Caco-2 (cell line): Measurements from ENCODE around the gene SLF2. TPM values are rescaled to one million over a fixed set of nuclear protein-coding genes. Genes with fewer than 3 reads are reported as not detected.
A peak's percentile ranks its signal among the peaks of the same experiment; 100 is the strongest.

Experiments
- BruUV-seq: library from RNA; stranded (reverse); fragments of 400-500 nt; replicated peaks from 2 replicates; lab custom pipeline; 2021; lab: Mats Ljungman, UMichigan
- CTCF ChIA-PET: fragments of 300-600 bp; sonication (Branson Sonifier 250); formaldehyde crosslinking; loops from one replicate; lab custom pipeline; 2022; ENCODE audit warnings: antibody characterized with exemption; lab: Charles Lee
- POLR2A ChIA-PET: fragments of 300-600 bp; sonication (Branson Sonifier 250); formaldehyde crosslinking; loops from one replicate; lab custom pipeline; 2022; ENCODE audit warnings: antibody characterized with exemption; lab: Charles Lee
- DNase-seq, 2 experiments: peaks; one replicate each; pipeline versions ENCODE4 v3.0.0 to v3.0.0-alpha.2; 2020 to 2022
- H3K27me3 ChIP-seq: replicated peaks from 2 replicates; pipeline ENCODE4 v1.6.0; 2011; ENCODE audit warnings: low read length; ENCODE audit not compliant: control insufficient read depth, insufficient read depth
- H3K36me3 ChIP-seq: 2 replicates; pipeline ENCODE4 v1.5.1; 2011; ENCODE audit warnings: low read length; ENCODE audit not compliant: control insufficient read depth, insufficient read depth
- H3K4me1 ChIP-seq: fragments of 250-450 bp; sonication (Bioruptor Pico); 2 replicates; pipeline ENCODE4 v1.5.1; 2020; ENCODE audit warnings: mild to moderate bottlenecking
- H3K4me3 ChIP-seq: 2 replicates; pipeline ENCODE4 v1.5.1; 2011; ENCODE audit warnings: low read depth, mild to moderate bottlenecking, control low read depth, low read length
- H3K9me3 ChIP-seq: fragments of 250-450 bp; sonication (Bioruptor Pico); 2 replicates; pipeline ENCODE4 v1.5.1; 2020; ENCODE audit warnings: mild to moderate bottlenecking, moderate library complexity
- H3K27ac Mint-ChIP-seq: one replicate; pipeline ENCODE4 v1.8.0; 2022; ENCODE audit warnings: mixed read lengths; ENCODE audit not compliant: unreplicated experiment
- H3K27me3 Mint-ChIP-seq: one replicate; pipeline ENCODE4 v1.8.0; 2022; ENCODE audit warnings: mixed read lengths; ENCODE audit not compliant: insufficient read depth, unreplicated experiment
- H3K36me3 Mint-ChIP-seq: one replicate; pipeline ENCODE4 v1.8.0; 2022; ENCODE audit warnings: mild to moderate bottlenecking, mixed read lengths; ENCODE audit not compliant: insufficient read depth, unreplicated experiment
- H3K4me1 Mint-ChIP-seq: one replicate; pipeline ENCODE4 v1.8.0; 2022; ENCODE audit warnings: low read depth, mixed read lengths; ENCODE audit not compliant: unreplicated experiment
- H3K4me3 Mint-ChIP-seq: one replicate; pipeline ENCODE4 v1.8.0; 2022; ENCODE audit warnings: mild to moderate bottlenecking, moderate library complexity, mixed read lengths; ENCODE audit not compliant: unreplicated experiment
- H3K9me3 Mint-ChIP-seq: one replicate; pipeline ENCODE4 v1.8.0; 2022; ENCODE audit warnings: mixed read lengths; ENCODE audit not compliant: unreplicated experiment
- CTCF ChIP-seq, 2 experiments: fragments of 200-600 bp in 1 of 2; IDR thresholded peaks; 1 replicate in 1 of 2; 2 replicates in 1 of 2; pipeline versions ENCODE4 v1.5.1 to v1.8.0; 2011 to 2022; ENCODE audit warnings: antibody characterized with exemption in 1 of 2, control low read depth in 1 of 2, inconsistent platforms in 1 of 2, low read depth in 1 of 2, low read length in 1 of 2, mild to moderate bottlenecking in 1 of 2, moderate library complexity in 1 of 2; ENCODE audit not compliant: insufficient read depth in 1 of 2, severe bottlenecking in 1 of 2, unreplicated experiment in 1 of 2
- intact Hi-C: fragments of 100-400 bp; cut with micrococcal nuclease; formaldehyde crosslinking; loops from one replicate; pipeline ENCODE4 v1.10.0; 2022; ENCODE audit not compliant: unreplicated experiment
- total RNA-seq: library from RNA; stranded (reverse); gene quantifications from 2 replicates; pipeline ENCODE4 v1.2.3, GENCODE V29; 2022

The SLF2 gene
- total RNA-seq, 1 experiment from 2014 or later = 25.2 TPM

- Mint-ChIP-seq H3K36me3 (no peaks in the 10 kb centered on the region), H3K27ac (no peak overlapping the region), H3K27me3 (no peaks in the 10 kb centered on the region), H3K4me3 (no peak overlapping the region), H3K9me3 (no peaks in the 10 kb centered on the region), H3K4me1 (peaks cover 13% of the 10 kb centered on the region)
- Histone ChIP-seq H3K4me3 (no peak overlapping the region), H3K27me3 (no peaks in the 10 kb centered on the region), H3K36me3 (no peaks in the 10 kb centered on the region), H3K9me3 (no peaks in the 10 kb centered on the region), H3K4me1 (peaks cover 10% of the 10 kb centered on the region)
- no peak for TF ChIP-seq CTCF (IDR thresholded peaks at IDR 0.05; ENCODE audit: insufficient read depth in 1 of 2, low read depth in 1 of 2, low read length in 1 of 2, severe bottlenecking in 1 of 2, unreplicated experiment in 1 of 2)
- BruUV-seq = no TSS peak
- ChIA-PET CTCF (no interaction called here), POLR2A (no interaction called here)
- peak in 1 of 2 experiments; percentile 9 for DNase-seq
- intact Hi-C loops = no loop called here
Observed at GRCh38 chr10:100886091-100886490, 26.7 kb upstream of the SLF2 start.

GRCh38 chr10:100886521-100886920 lies 26.2 kb upstream of the SLF2 start:
- Mint-ChIP-seq H3K36me3 (no peaks in the 10 kb centered on the region), H3K4me3 (no peak overlapping the region), H3K27ac (no peak overlapping the region), H3K4me1 (peaks cover 8% of the 10 kb centered on the region), H3K27me3 (no peaks in the 10 kb centered on the region), H3K9me3 (no peaks in the 10 kb centered on the region)
- H3K36me3 ChIP-seq = no peaks in the 10 kb centered on the region
- DNase-seq = no peak
- H3K27me3 ChIP-seq = no peaks in the 10 kb centered on the region
- no peak for TF ChIP-seq CTCF (IDR thresholded peaks at IDR 0.05; ENCODE audit: insufficient read depth in 1 of 2, low read depth in 1 of 2, low read length in 1 of 2, severe bottlenecking in 1 of 2, unreplicated experiment in 1 of 2)
- no peak overlapping the region for H3K4me3 ChIP-seq
- no peaks in the 10 kb centered on the region for H3K9me3 ChIP-seq
- no TSS peak for BruUV-seq
- peaks cover 8% of the 10 kb centered on the region for H3K4me1 ChIP-seq
- POLR2A ChIA-PET = no interaction called here
- CTCF ChIA-PET = no interaction called here
- intact Hi-C loops = no loop called here

GRCh38 chr10:100886963-100887362 lies 25.8 kb upstream of the SLF2 start:
- Mint-ChIP-seq H3K4me1 (peaks cover 7% of the 10 kb centered on the region), H3K27ac (no peak overlapping the region), H3K36me3 (no peaks in the 10 kb centered on the region), H3K4me3 (no peak overlapping the region), H3K27me3 (no peaks in the 10 kb centered on the region), H3K9me3 (no peaks in the 10 kb centered on the region)
- intact Hi-C loops = no loop called here
- BruUV-seq = no TSS peak
- Histone ChIP-seq H3K4me3 (no peak overlapping the region), H3K4me1 (peaks cover 3% of the 10 kb centered on the region), H3K36me3 (no peaks in the 10 kb centered on the region), H3K9me3 (no peaks in the 10 kb centered on the region), H3K27me3 (no peaks in the 10 kb centered on the region)
- no peak for TF ChIP-seq CTCF (IDR thresholded peaks at IDR 0.05; ENCODE audit: insufficient read depth in 1 of 2, low read depth in 1 of 2, low read length in 1 of 2, severe bottlenecking in 1 of 2, unreplicated experiment in 1 of 2)
- no peak for DNase-seq
- CTCF ChIA-PET = no interaction called here
- POLR2A ChIA-PET = no interaction called here
